HG03139 (cell line): ENCODE measurements around the gene NBEA.
"Not testable (repeated sequence)": the region's sequence is repeated elsewhere in the genome, so short reads cannot be mapped to it uniquely, and the experiment has no call there.

ENCODE experiments used
- ATAC-seq: cut with Tn5 transposase; IDR thresholded peaks from one replicate; pipeline ENCODE4 v1.9.1; 2021; ENCODE audit not compliant: unreplicated experiment

The NBEA gene, protein sequence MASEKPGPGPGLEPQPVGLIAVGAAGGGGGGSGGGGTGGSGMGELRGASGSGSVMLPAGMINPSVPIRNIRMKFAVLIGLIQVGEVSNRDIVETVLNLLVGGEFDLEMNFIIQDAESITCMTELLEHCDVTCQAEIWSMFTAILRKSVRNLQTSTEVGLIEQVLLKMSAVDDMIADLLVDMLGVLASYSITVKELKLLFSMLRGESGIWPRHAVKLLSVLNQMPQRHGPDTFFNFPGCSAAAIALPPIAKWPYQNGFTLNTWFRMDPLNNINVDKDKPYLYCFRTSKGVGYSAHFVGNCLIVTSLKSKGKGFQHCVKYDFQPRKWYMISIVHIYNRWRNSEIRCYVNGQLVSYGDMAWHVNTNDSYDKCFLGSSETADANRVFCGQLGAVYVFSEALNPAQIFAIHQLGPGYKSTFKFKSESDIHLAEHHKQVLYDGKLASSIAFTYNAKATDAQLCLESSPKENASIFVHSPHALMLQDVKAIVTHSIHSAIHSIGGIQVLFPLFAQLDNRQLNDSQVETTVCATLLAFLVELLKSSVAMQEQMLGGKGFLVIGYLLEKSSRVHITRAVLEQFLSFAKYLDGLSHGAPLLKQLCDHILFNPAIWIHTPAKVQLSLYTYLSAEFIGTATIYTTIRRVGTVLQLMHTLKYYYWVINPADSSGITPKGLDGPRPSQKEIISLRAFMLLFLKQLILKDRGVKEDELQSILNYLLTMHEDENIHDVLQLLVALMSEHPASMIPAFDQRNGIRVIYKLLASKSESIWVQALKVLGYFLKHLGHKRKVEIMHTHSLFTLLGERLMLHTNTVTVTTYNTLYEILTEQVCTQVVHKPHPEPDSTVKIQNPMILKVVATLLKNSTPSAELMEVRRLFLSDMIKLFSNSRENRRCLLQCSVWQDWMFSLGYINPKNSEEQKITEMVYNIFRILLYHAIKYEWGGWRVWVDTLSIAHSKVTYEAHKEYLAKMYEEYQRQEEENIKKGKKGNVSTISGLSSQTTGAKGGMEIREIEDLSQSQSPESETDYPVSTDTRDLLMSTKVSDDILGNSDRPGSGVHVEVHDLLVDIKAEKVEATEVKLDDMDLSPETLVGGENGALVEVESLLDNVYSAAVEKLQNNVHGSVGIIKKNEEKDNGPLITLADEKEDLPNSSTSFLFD (N-terminal part only)

DNA sequence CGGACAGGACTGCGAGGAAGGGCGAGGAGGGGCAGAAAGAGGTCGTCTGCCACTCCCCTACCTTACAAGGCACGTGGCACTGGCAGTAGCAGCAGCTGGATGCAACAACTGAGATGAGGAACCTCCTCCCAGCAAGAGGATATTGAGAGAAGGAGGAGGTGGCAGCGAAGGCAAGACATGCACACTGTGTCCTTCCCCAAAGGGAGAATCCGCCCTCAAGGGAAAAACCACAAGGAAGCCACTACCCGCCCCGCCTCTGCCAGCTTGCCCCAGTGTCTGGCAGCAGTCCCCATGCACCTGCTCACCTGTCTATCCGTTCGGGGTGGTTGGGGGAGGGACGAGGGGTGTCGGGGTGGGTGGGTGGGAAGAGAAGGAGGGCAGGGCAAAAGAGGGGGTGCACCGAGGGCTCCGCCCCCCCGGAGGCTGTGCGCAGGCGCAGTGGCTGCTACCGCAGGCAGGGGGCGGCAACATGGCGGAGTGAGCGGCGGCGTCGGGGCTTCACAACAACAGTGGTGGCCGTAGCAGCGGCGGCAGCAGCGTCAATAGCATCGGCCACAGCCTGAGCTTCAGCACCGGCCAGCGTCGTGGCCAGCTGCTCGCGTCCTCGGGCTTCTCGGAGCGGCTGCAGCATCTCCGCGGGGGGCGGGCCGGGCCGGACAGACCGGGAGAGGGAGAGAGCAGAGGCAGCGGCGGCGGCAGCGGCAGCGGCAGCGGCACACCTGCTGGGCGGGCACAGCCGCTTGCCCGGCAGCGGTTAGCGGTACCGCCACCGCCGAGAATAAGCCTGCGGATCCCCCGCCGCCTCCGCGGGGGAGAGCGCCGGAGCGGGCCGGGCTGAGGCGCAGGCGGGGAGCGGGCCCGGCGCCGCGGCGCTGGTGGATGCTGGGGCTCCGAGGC, at the start of gene NBEA:
Gene NBEA (plus strand): TSS at position 436 of the 897 bp plus-strand sequence. CDS start 551 bp downstream, outside the sequence.
- peak; percentile 68 for ATAC-seq

DNA sequence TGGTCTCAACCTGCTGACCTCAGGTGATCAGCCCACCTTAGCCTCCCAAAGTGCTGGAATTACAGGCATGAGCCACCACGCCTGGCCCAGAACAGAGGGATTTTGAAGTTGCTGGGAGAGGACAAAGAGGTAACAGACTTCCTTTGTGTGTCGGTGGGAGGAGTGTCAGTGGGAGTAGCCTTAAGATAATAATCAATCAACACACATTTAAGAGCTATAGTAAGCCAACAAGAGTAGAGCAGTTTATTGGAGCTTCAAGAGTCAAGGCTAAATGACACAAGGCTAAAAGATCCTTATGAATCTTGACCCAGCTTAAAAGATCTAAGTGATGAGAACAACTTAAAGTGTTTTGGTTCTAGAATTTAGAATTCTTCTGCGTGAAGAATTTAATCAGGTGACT, 47.3 kb upstream of the NBEA start:
- no peak for ATAC-seq

DNA sequence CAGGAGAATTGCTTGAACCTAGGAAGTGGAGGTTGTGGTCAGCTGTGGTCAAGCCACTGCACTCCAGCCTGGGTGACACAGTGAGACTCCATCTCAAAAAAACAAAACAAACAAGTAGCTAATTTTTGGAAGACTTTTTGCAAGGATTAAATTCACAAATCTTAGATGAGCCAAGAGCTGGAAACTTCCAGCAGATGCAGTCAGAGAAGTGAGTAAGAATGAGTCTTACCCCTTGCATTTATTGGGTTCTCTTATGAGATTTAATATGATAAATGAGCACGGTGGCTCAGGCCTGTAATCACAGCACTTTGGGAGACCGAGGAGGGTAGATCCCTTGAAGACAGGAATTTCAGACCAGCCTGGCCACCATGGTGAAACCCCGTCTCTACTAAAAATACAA, 44.9 kb upstream of the NBEA start:
- no peak for ATAC-seq

DNA sequence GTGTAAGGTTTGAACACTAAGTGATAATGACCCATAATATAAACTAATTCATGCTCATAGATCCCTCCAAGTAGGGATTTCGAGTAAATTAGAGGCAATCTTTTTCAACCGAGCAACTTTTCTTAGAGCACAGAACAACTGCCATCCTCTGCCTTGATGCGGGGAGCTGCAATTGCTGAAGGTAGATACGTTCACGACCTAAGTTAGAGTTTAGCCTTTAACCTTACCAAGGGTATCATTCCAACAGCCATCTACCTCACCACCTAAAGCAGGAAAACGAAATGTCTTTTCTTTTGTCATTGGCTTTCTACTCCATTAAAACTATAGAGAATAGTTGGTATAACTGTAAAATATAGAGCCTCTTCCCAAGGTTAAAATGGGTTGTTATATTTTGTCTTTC, 42.2 kb upstream of the NBEA start:
- ATAC-seq: no peak

DNA sequence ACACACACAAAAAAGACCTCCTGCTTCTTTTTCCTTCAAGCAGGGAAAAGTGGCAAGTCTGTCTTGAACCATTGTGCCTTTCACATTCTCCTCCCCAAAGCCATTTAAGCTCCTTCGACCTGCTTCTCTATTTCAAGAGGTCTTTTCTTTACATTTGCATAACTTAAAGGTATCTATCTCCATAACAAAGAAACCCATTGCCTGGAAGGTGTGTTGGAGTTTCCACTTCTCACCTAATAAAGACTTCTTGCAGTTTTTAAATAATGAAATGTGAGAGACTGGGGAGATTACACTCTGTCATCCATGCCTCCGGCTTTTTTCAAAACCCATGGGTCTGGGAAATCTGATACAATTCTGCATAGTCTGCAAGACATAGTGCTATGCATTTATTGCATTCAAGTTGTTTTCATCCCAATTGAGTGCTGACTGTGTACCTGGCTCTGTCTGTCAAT, 41.8 kb upstream of the NBEA start:
- ATAC-seq: no peak

DNA sequence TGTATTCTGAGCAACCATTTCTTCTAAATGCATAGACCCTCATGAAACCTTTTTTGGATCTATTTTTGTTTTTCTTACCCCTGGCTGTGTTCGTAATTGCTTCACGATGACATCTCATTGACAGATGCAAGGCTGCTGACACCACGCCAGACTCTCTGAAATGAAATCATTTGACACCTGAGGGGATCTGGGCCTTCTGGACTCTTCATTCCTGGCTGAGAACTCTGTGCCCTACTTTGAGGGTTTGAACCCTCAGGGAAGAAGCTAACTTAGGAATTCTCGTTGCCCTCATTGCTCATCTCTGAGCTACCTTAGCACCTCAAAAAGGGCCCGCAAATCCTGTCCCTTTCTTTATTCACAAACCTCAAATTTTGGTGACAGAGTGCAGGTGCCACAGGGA, 40.5 kb upstream of the NBEA start:
- ATAC-seq: no peak

DNA sequence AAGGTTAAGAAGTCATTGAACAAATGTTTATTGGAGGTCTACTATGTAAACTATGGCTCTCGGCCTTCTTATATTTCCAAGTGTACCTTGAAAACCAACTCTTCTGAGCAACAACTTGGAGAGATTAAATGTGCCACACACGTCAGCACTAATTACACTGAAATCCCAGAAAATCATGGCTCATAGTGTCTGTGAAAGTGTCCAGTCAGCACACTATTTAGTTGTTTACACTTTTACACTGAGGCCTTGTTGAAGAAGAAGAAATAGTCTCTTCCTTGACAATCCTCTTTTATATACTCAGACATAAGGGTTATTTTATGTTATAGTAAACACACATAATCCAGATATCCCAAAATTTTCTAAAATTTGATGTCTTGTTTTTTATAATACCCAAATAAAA, 30.9 kb upstream of the NBEA start:
- ATAC-seq: no peak

DNA sequence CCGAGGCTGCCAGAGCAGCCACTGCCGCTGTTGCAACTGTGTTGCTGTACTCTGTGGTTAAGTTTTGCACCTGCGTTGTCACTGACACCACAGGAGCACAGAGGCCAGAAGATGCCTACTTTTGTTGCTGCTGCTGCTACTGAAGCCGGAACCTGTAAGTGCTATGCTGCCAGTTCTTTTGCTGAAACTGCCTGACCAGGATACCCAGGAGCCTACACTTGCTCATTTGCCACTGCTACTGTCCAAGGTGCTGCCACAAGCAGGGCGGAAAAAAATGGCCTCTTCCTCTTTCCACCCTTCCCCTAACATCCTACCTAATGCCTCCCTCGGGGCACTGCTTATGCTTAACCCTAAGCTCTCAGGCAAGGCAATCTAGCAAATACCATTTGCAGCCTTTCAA, 29.0 kb upstream of the NBEA start:
- ATAC-seq: no peak

DNA sequence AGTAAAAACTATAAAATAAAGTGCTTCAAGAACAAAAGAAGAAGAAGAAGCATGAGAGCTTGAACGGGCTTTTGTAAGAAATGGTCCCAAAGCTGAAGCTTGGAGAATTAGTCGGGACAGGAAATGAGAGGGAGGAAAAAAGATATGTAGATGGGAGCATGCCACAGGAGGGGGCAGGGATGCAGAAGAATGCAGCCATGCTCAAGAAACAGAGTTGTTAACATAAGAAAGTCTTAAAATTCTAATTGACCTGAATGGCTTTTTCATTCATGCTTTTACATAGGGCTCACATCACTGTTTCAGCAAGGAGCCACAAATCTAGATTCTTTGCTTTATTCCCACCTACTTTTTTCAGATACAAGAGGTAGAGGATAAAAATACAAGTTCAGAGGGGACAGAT, 27.7 kb upstream of the NBEA start:
- ATAC-seq: no peak

DNA sequence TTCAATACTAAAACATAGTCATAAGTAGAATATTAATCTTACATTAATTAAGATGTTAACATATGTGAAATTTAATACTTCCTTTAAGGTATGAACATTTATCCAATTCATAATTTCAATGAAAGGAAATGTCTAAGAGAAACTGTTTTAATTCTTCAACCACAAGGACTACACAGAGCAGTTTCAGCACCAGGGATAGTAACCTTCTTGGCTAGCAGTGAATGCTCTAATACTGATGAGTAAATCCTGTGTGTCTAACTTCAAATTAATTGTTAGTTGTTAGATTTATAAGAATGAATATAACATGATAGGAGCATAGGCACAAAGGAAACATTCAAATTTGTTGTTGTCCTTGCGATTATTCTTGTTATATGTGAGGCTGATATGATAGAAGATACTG, 15.6 kb upstream of the NBEA start:
- no peak for ATAC-seq

DNA sequence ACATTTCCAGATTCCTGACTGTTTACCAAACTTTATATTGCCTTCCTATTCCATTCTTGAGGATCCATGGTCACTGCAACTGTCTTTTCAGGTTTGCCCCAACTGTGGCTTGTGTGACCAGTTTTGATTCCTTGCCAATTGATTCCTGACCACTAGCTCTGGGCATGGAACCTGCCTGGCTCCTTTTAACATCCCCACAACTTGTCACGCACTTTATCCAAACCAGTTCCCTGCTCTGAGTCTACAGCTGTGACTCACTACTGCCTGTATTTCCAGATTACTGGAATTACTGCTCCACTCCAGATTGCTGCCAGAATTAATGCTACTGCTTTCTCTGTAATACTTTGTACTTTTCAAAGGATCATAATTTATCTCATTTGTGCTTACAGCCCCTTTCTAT, 13.4 kb upstream of the NBEA start:
- not testable (repeated sequence) for ATAC-seq

DNA sequence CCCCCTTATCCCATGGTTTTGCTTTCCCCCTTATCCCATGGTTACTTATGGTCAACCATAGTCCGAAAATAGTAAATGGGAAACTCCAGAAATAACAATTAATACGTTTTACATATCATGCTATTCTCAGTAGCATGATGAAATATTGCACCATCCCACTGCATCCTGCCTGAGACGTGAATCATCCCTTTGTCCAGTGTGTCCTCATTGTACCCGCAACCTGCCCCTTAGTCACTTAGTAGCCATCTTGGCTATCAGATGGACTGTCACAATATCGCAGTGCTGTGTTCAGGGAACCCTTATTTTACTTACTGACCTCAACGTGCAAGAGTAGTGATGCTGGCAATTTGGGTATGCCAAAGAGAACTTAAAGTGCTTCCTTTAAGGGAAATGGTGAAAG, 10.5 kb upstream of the NBEA start:
- ATAC-seq: no peak

DNA sequence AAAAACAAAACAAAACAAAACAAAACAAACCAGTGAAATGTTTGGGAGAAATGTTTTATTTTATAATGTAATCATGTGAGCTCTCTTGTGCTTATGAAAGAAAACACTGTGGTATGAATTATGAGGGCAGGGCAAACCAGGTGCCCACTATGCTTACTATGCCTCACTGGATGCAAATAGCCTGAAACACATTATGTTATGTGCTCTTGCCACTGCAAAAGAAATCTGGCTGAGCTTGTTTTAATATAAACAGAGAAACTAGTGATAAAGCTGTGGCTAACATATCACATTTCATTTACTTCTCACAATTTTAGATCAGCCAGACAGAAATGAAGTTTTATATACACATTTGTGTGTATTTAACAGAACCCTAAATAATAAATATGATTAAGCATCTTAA, 8.7 kb upstream of the NBEA start:
- ATAC-seq: no peak

DNA sequence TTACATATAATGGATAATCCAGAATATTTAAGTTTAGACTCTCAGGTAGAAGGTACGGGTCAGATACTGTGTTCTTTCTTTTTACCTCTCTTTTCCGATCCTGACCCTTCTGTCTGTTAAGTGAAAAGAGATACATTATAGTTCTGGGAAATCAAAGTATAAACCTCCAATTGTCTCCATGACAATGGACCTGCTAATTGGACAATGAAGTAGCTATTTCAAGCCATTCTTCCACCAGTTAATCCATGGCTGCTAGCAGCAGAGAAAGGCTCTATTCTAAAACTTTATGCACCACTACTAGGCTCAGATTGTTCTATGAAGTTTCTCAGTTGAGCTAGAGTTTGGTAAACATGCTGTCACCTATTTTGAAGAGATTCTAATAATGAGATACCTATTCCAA, 8.3 kb upstream of the NBEA start:
- no peak for ATAC-seq

DNA sequence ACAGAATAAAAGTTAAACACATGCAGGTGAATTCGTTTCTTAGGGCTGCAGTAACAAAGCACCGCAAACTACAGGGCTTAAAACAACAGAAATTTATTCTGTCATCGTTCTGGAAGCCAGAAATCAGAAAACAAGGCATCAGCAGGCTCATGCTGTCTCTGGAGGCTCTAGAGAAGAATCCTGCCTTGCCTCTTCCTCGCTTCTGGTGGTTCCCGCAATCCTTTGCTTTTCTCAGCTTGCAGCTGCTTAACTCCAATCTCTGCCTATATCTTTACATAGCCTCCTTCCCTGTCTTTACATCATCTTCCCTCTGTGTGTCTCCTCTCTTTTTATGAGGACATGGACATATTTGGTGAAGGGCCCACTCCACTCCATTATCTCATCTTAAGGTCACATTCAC, 6.2 kb upstream of the NBEA start:
- no peak for ATAC-seq

DNA sequence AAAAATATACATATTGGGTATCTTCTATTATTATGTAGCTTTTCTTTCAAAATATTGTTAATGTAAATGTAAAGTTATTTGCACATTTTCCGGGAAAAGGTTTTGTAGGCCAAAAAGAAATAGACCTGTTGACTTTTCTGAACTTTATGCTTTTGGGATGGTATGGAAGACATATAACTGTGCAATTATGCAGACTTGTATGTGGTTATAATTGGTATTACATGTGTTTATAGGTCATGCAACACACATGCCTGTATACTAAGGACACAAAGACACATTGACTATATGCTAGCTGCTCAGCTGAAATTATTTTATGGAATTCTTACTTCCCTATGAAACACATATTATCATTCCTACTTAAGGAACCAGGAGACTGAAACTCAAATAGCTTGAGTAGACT, 2.3 kb upstream of the NBEA start:
- no peak for ATAC-seq

DNA sequence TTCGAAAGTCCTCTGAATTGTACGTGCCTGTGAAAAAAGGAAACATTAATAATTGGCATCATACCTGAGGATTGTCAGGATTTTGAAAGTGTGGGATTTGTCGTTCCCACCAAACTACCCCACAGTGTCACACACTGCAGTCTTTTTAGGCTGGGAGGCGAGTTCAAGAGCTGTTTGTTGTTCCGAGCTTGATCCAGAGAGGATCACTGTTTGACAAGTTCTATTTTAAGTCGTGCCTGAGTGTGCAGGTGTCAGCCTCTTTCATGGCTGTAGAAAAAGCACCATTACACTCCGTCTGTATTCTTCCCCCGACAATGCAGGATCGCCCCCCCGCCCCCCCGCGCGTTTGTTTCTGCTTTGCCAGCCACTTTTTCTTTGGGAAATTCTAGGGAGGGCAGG, 635 bp upstream of the NBEA start:
- no peak for ATAC-seq

DNA sequence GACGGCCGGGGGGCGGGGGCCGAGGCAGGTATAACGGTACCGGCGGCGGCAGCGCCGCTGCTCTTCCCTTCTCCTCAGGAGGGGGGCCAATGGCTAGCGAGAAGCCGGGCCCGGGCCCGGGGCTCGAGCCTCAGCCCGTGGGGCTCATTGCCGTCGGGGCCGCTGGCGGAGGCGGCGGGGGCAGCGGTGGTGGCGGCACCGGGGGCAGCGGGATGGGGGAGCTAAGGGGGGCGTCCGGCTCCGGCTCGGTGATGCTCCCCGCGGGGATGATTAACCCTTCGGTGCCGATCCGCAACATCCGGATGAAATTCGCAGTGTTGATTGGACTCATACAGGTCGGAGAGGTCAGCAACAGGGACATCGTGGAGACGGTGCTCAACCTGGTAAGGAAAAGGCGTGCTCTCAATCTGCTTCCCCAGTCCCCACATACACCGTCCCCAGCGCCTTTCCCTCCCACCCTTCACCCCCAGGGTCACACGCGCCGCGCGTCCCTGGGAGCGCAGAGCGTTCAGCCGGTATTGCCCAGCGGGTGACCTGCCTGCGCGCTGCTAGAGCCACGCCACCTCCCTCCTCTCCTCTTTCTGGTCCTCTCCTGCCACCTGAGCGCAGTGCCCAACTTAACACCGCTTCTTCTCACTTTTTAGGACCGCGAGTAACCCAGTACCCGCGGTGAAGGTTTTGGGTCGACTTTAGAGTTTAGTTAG, 814 bp downstream of the NBEA start:
- ATAC-seq: no peak

DNA sequence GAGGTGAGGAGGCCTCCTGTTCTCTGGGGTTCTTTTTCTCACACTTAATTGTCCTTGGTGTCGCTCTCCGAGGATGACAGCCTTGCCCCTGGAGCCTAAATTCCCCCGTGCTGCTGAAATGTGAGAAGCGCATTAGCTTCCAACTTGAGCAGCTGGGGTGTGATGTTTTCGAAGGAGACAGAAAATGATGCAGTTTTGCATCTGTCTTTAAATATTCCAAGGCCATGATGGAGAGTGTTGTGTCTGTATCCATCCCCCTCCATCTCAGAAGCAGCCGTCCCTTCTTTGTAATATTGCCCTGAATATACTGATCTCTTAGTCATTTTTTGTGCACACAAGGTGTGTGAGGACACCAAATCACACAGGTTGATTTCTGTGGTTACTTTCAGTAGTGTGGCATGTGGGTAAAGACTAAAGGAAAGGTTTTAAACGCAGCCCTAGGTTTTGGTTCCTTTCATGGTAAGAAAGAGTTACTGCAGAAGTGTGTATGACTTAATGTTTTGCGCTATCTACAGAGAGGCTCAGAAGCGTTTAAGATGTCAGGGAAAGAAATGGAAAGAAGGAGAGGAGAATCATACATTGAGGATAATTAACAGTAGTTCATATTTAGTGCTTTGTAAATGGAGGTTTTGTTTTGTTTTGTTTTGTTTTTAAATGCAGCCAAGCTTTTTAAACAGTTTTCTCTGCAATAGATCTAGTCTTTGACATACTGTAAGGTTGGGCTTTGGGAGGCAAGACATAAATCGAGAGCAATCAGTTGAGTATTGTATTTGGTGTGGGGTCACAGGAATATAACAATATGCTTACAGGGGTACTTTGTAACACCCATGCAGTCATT, 1.6 kb downstream of the NBEA start:
- ATAC-seq: no peak
